Heart left ventricle (tissue), 13 donors: ENCODE measurements around the gene RBMS1.

Source experiments
- POLR2A ChIP-seq, 2 donors: fragments of 450-650 bp; IDR thresholded peaks; one replicate each; pipeline ENCODE4 v1.6.1; 2017; ENCODE audit warnings: antibody characterized with exemption in 2 of 2, mild to moderate bottlenecking in 2 of 2, moderate library complexity in 2 of 2
- TF ChIP-seq, protein P1 (sequence below), 12 donors: fragments of 200-600 bp; sonication (generic) in 4 of 12; IDR thresholded peaks; one replicate each; pipeline versions ENCODE4 v1.5.0 to v1.8.0; 2018 to 2022; ENCODE audit warnings: antibody characterized with exemption in 12 of 12, mild to moderate bottlenecking in 5 of 12
- donor health status: ischemic (EF 13 %, LVEDD 7.1; RV severe dilation, severe dysfunction).
- donor health status: DM: no; HTN: yes; CAD: no.
- donor health status: DM: no; HTN: no; CAD: no.
- donor health status: ischemic (EF 25% LVEDD 6.9; RV normal size, moderate dysfunction).
- donor health status: ischemic (EF 25% LVEDD 5.7; RV mildly dilated, moderate dysfunction).
- donor health status: ischemic (EF 35%, LVEDD 5.7; RV mildly dilated, moderate dysfunction).
- donor health status: nonischemic (EF 11% LVEDD 7.7; RV severe dilation, severe dysfunction).
- donor health status: DM: yes; HTN: yes; CAD: no.
- donor health status: PGD.
- donor health status: ischemic (EF 29% LVEDD 5.4; RV normal size, mild dysfunction).
- donor health status: nonischemic (EF 23%, LVEDD 6.1; RV moderate dilation, normal function).

- TF ChIP-seq, protein P1, sequence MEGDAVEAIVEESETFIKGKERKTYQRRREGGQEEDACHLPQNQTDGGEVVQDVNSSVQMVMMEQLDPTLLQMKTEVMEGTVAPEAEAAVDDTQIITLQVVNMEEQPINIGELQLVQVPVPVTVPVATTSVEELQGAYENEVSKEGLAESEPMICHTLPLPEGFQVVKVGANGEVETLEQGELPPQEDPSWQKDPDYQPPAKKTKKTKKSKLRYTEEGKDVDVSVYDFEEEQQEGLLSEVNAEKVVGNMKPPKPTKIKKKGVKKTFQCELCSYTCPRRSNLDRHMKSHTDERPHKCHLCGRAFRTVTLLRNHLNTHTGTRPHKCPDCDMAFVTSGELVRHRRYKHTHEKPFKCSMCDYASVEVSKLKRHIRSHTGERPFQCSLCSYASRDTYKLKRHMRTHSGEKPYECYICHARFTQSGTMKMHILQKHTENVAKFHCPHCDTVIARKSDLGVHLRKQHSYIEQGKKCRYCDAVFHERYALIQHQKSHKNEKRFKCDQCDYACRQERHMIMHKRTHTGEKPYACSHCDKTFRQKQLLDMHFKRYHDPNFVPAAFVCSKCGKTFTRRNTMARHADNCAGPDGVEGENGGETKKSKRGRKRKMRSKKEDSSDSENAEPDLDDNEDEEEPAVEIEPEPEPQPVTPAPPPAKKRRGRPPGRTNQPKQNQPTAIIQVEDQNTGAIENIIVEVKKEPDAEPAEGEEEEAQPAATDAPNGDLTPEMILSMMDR (IDR thresholded peaks at IDR 0.05), result no peak
- no peak for TF ChIP-seq POLR2A (IDR thresholded peaks at IDR 0.05)
Observed at GRCh38 chr2:160317181-160318099, 176.2 kb downstream of the RBMS1 start.
